Fibroblast of lung (primary cell): Measurements from ENCODE around the gene MOB1B. TPM values are rescaled to one million over a fixed set of nuclear protein-coding genes. Genes with fewer than 3 reads are reported as not detected.

Experiments
- DNase-seq, 2 donors: peaks; one replicate each; pipeline versions ENCODE4 v3.0.0 to v3.0.0-alpha.2; 2010; ENCODE audit warnings: low read depth in 2 of 2
- H2AFZ ChIP-seq: 2 replicates; pipeline ENCODE4 v1.5.1; 2012; ENCODE audit warnings: low read length, control low read depth, inconsistent platforms
- H3K27ac ChIP-seq: 2 replicates; pipeline ENCODE4 v1.5.1; 2011; ENCODE audit warnings: low read length, control low read depth; ENCODE audit not compliant: insufficient read depth
- H3K27me3 ChIP-seq: 2 replicates; pipeline ENCODE4 v1.5.1; 2011; ENCODE audit warnings: mild to moderate bottlenecking, low read length; ENCODE audit not compliant: control insufficient read depth, insufficient read depth
- H3K36me3 ChIP-seq: 2 replicates; pipeline ENCODE4 v1.5.1; 2011; ENCODE audit warnings: low read length; ENCODE audit not compliant: control insufficient read depth, insufficient read depth
- H3K4me1 ChIP-seq: 2 replicates; pipeline ENCODE4 v1.5.1; 2011; ENCODE audit warnings: low read length; ENCODE audit not compliant: control insufficient read depth, insufficient read depth; ENCODE audit errors: extremely low read depth
- H3K4me2 ChIP-seq: 2 replicates; pipeline ENCODE4 v1.5.1; 2011; ENCODE audit warnings: low read length, control low read depth; ENCODE audit not compliant: insufficient read depth; ENCODE audit errors: extremely low read depth
- H3K4me3 ChIP-seq, 4 experiments: fragments of 200-600 bp in 1 of 4; sonication (generic) in 1 of 4; replicated peaks in 1 of 4; 2 replicates each; pipeline ENCODE4 v1.5.1; 2011 to 2016; ENCODE audit warnings: low read length in 4 of 4, low read depth in 3 of 4, mild to moderate bottlenecking in 3 of 4, control low read depth in 2 of 4, inconsistent platforms in 1 of 4, mixed read lengths in 1 of 4; ENCODE audit not compliant: insufficient read depth in 1 of 4; ENCODE audit errors: control extremely low read depth in 1 of 4
- H3K79me2 ChIP-seq: 2 replicates; pipeline ENCODE4 v1.5.1; 2012; ENCODE audit warnings: mild to moderate bottlenecking, low read length, inconsistent platforms; ENCODE audit not compliant: control insufficient read depth, insufficient read depth
- H3K9ac ChIP-seq: 2 replicates; pipeline ENCODE4 v1.5.1; 2011; ENCODE audit warnings: mild to moderate bottlenecking, low read length, control low read depth; ENCODE audit not compliant: insufficient read depth
- H3K9me3 ChIP-seq: 2 replicates; pipeline ENCODE4 v1.5.1; 2012; ENCODE audit warnings: low read depth, low read length; ENCODE audit not compliant: control insufficient read depth, insufficient read depth
- H4K20me1 ChIP-seq: 2 replicates; pipeline ENCODE4 v1.5.1; 2011; ENCODE audit warnings: low read length; ENCODE audit not compliant: control insufficient read depth, insufficient read depth; ENCODE audit errors: extremely low read depth
- EZH2 ChIP-seq: IDR thresholded peaks from 2 replicates; pipeline ENCODE4 v1.5.1; 2012; ENCODE audit warnings: low read length, control low read depth, mild to moderate bottlenecking; ENCODE audit errors: missing control alignments
- polyA plus RNA-seq, 2 donors: library from polyadenylated mRNA; depleted of rRNA in 1 of 2; stranded (reverse) in 1 of 2; unstranded in 1 of 2; fragments of >200 nt; gene quantifications; 2 replicates each; pipeline ENCODE4 v1.2.1, GENCODE V29; 2011 to 2012; ENCODE audit warnings: missing spikeins in 1 of 2
- total RNA-seq: library from RNA; depleted of rRNA; stranded (reverse); fragments of >200 nt; gene quantifications from 2 replicates; pipeline ENCODE4 v1.2.1, GENCODE V29; 2014
- TF ChIP-seq, protein P1 (sequence below), 2 donors: IDR thresholded peaks in 1 of 2; conservative IDR thresholded peaks in 1 of 2; 1 replicate in 1 of 2; 2 replicates in 1 of 2; pipeline ENCODE4 v1.5.1; 2011 to 2012; ENCODE audit warnings: low read length in 2 of 2, control low read depth in 1 of 2, inconsistent platforms in 1 of 2, low read depth in 1 of 2, mild to moderate bottlenecking in 1 of 2

Gene MOB1B
- total and polyA plus RNA-seq, 2 donors (not counting 1 experiment from before 2014, with no cell fraction given), result 17.5 to 20.7 TPM

GRCh38 chr4:70925418-70925817 lies 23.2 kb downstream of the MOB1B start:
- Histone ChIP-seq H3K79me2 (peaks cover 46% of the 10 kb centered on the region), H3K9me3 (no peaks in the 10 kb centered on the region), H2AFZ (no peak overlapping the region), H3K9ac (no peak overlapping the region), H3K4me2 (no peak overlapping the region), H3K27ac (no peak overlapping the region), H4K20me1 (no peaks in the 10 kb centered on the region), H3K4me3 (no peak overlapping the region), H3K4me1 (no peaks in the 10 kb centered on the region), H3K36me3 (no peaks in the 10 kb centered on the region), H3K27me3 (no peaks in the 10 kb centered on the region)
- no peak for DNase-seq
- no peak for TF ChIP-seq EZH2
- TF ChIP-seq, protein P1, sequence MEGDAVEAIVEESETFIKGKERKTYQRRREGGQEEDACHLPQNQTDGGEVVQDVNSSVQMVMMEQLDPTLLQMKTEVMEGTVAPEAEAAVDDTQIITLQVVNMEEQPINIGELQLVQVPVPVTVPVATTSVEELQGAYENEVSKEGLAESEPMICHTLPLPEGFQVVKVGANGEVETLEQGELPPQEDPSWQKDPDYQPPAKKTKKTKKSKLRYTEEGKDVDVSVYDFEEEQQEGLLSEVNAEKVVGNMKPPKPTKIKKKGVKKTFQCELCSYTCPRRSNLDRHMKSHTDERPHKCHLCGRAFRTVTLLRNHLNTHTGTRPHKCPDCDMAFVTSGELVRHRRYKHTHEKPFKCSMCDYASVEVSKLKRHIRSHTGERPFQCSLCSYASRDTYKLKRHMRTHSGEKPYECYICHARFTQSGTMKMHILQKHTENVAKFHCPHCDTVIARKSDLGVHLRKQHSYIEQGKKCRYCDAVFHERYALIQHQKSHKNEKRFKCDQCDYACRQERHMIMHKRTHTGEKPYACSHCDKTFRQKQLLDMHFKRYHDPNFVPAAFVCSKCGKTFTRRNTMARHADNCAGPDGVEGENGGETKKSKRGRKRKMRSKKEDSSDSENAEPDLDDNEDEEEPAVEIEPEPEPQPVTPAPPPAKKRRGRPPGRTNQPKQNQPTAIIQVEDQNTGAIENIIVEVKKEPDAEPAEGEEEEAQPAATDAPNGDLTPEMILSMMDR (conservative IDR thresholded peaks at IDR 0.05 in 1 of 2, IDR thresholded peaks at IDR 0.05 in 1 of 2; ENCODE audit: low read depth in 1 of 2, low read length in 2 of 2), result no peak

DNA sequence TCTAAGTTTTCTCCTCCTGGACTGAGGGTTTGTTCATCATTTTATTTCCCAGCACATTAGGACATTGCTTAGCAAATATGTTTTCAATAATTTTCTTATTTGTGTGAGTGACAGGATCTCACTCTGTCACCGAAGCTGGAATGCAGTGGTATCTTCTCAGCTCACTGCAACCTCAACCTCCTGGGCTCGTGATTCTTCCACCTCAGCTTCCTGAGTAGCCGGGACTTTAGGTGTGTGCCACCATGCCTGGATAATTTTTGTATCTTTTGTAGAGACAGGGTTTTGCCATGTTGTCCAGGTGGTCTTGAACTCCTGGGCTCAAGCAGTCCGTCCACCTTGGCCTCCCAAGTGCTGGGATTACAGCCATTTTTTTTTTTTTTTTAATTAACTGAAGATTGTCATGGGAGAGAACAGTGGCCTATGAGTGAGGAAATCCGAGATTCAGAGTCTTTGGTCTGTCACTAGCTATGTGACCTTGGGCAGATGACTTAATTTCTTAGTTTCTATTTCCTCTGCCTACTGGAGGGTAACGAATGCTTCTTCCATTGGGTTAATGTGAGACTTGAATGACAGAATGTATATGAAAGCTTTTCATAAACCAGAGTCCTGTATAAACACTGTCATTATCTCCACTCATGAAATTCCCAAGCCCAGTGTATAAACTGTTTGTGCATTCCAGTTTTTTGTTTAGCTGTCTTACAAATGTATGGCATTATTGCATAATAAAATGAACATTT lies 23.9 kb downstream of the MOB1B start:
- Histone ChIP-seq H3K27me3 (no peaks in the 10 kb centered on the region), H2AFZ (no peak overlapping the region), H3K27ac (no peak overlapping the region), H3K79me2 (peaks cover 48% of the 10 kb centered on the region), H4K20me1 (no peaks in the 10 kb centered on the region), H3K4me1 (no peaks in the 10 kb centered on the region), H3K9ac (no peak overlapping the region), H3K9me3 (no peaks in the 10 kb centered on the region), H3K4me3 (no peak overlapping the region), H3K36me3 (no peaks in the 10 kb centered on the region), H3K4me2 (peak overlapping the region; percentile 13)
- TF ChIP-seq EZH2, result no peak
- TF ChIP-seq, protein P1 (conservative IDR thresholded peaks at IDR 0.05 in 1 of 2, IDR thresholded peaks at IDR 0.05 in 1 of 2; ENCODE audit: low read depth in 1 of 2, low read length in 2 of 2), result no peak
- DNase-seq, result no peak

DNA sequence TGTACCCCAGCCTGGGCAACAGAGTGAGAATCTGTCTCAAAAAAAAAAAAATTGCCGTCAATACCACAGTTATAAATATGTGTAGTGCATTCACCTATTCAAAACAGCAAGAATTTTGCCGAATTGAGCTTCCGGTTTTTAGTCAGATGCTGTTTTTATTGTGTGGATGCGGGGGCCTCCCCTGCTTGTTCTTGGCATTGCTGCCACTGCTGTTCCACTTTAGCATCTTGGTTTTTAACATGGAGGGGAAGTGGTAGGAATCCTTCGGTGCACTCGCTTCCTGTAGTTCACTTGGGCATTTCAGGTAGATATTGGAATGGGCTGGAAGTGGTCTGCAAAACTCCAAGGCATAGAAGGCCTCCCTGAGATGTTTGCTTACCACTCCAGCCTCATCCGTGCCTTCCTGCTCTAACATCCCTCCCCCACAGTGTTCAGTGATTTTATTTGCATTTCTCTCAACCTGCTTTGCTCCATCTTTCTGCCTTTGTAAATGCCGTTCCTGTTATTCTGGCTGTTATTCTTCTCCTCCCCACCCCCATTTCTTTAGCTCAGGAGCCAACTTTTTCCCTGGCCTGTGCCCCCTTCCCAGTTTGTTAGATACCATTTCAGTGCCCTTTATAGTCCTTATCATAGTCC lies 25.5 kb downstream of the MOB1B start:
- Histone ChIP-seq H3K4me1 (no peaks in the 10 kb centered on the region), H3K79me2 (peaks cover 49% of the 10 kb centered on the region), H3K36me3 (no peaks in the 10 kb centered on the region), H3K27ac (no peak overlapping the region), H3K4me2 (no peak overlapping the region), H4K20me1 (no peaks in the 10 kb centered on the region), H3K27me3 (no peaks in the 10 kb centered on the region), H3K4me3 (no peak overlapping the region), H3K9ac (no peak overlapping the region), H2AFZ (no peak overlapping the region), H3K9me3 (no peaks in the 10 kb centered on the region)
- TF ChIP-seq, protein P1 (conservative IDR thresholded peaks at IDR 0.05 in 1 of 2, IDR thresholded peaks at IDR 0.05 in 1 of 2; ENCODE audit: low read depth in 1 of 2, low read length in 2 of 2), result no peak
- no peak for TF ChIP-seq EZH2
- DNase-seq, result no peak
